Measurements from ENCODE around the gene RELN. TPM values are rescaled to one million over a fixed set of nuclear protein-coding genes. Genes with fewer than 3 reads are reported as not detected.
"Not testable (repeated sequence)": the region's sequence is repeated elsewhere in the genome, so short reads cannot be mapped to it uniquely, and the experiment has no call there.

Gene RELN
- total RNA-seq, 2 experiments from 2014 or later = not detected

GRCh38 chr7:103811290-103811689 is 178.2 kb downstream of the RELN start:
- no peaks in the 10 kb centered on the region for H3K4me1 Mint-ChIP-seq
- CTCF ChIA-PET = no interaction called here
- no peaks in the 10 kb centered on the region for H3K36me3 Mint-ChIP-seq
- H3K4me3 Mint-ChIP-seq = no peak overlapping the region
- H3K9me3 Mint-ChIP-seq (ENCODE audit: low read depth) = no peaks in the 10 kb centered on the region
- no peak overlapping the region for H3K27ac Mint-ChIP-seq
- no peak for DNase-seq
- peaks cover 6% of the 10 kb centered on the region for H3K27me3 Mint-ChIP-seq
- ATAC-seq = no peak

DNA sequence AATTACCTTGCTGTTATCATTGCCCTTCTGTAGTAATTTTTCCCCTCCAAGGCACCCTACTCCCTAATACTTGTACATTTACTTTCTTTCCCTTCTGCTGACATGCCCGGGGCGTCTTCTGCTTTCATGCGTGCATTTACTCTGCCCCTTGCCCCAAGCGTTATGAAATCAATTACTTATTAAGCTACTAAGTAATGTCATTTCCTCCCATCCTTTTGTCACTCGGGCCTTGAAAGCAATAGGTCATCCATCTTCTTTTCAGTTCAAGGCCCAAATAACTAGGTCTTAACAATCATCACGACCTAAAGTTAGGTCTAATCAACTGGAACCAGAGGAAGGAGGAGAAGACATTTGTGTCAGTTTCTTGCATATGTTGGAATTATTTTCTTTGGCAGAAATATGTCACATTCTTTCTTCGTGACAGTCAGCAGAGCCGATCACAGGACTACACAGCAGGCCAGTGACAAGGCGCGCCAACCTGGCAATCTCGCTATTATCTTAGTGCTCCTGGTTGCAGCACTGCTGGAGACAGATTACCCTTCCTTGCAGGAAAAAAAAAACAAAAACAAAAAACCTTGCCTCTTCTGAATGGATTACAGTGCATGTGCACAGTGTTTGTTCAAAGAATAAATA is 179.2 kb downstream of the RELN start:
- CTCF ChIA-PET = no interaction called here

DNA sequence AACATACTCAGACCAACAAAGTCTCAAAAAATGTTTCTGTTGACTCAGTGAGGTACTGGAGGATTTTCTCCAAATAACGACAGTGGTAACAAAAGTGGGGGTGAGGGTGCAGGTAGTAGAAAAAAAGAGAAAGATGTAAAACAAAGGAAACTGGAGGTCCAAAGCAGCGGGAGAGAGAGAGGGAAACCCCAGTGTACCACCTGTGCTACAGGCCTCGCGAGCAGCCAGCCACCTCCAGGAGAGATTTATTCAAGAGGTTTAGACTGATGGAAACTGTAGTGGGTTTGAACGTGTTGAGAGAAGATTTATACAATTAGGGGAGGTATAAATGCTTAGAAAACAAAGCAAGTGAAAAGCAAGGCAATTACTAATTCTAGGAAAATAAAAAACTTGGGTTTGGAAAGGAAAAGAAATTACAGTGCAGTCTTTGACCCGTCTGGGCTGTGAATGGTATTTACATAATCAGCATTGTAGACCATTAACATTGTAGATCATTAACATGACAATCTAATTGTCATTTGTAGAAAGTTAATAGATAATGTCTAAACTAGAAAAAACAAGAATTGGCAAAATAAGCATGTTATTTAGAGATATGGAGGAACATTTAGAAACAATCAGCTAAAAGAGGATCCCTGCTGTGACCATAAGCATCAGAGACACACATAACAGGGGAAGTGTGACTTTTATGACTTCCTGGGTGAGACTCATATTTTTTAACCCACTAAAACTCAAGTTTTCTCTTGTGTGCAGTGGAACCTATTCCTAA is 180.0 kb downstream of the RELN start:
- H3K4me1 Mint-ChIP-seq = no peaks in the 10 kb centered on the region
- H3K27me3 Mint-ChIP-seq = peaks cover 6% of the 10 kb centered on the region
- H3K4me3 Mint-ChIP-seq = no peak overlapping the region
- H3K36me3 Mint-ChIP-seq = no peaks in the 10 kb centered on the region
- CTCF ChIA-PET = no interaction called here
- H3K27ac Mint-ChIP-seq = no peak overlapping the region
- ATAC-seq (no peak), DNase-seq (no peak)
- H3K9me3 Mint-ChIP-seq (ENCODE audit: low read depth) = no peaks in the 10 kb centered on the region

More for the DNA sequence above, 179.2 kb downstream of the RELN start:
- Mint-ChIP-seq H3K4me1 (no peaks in the 10 kb centered on the region), H3K27me3 (peaks cover 6% of the 10 kb centered on the region), H3K36me3 (no peaks in the 10 kb centered on the region), H3K9me3 (ENCODE audit: low read depth) (no peaks in the 10 kb centered on the region), H3K27ac (no peak overlapping the region), H3K4me3 (no peak overlapping the region)
- DNase-seq = no peak
- no peak for ATAC-seq

DNA sequence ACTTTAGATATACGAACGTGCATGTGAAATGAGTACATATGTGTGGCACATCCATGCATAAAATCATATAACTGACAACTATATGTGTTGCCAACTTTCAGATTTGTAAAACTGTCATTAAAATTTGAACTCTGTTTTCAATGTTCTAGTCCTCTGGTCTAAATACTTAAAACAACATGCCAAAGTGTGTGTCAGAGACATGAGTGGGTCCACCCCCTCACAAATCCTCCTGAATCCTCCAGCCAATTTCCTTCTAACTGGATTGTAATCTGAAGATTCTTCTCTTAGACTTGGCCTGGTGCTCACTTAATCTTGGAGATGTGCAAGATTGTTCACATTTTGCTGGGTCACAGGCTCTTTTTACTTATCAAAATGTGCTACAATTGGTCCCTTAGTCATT is 184.1 kb downstream of the RELN start:
- no peaks in the 10 kb centered on the region for H3K4me1 Mint-ChIP-seq
- no peaks in the 10 kb centered on the region for H3K36me3 Mint-ChIP-seq
- H3K27me3 Mint-ChIP-seq = no peaks in the 10 kb centered on the region
- no peak for ATAC-seq
- H3K4me3 Mint-ChIP-seq = no peak overlapping the region
- H3K27ac Mint-ChIP-seq = no peak overlapping the region
- DNase-seq = no peak
- CTCF ChIA-PET = no interaction called here
- H3K9me3 Mint-ChIP-seq (ENCODE audit: low read depth) = no peaks in the 10 kb centered on the region

DNA sequence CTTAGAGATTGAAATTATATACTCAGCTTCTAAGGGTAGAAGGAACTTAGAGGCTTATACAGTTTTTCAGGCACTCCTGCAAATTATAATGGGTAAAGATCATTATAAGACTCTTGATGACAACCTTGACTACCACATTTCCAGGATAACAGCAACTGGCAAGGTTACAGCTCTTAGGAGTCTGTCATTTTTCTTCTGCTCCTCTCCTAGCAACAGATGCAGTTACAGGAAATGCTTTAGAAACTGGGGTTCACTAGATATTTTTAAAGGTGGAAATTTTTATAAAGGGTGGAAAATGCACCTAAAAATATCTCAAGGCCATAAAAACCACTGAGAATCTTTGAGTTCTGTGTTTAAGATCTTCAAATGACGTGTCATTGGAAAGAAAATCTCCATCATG is 185.8 kb downstream of the RELN start:
- DNase-seq (no peak), ATAC-seq (no peak)
- CTCF ChIA-PET = no interaction called here
- Mint-ChIP-seq H3K9me3 (ENCODE audit: low read depth) (no peaks in the 10 kb centered on the region), H3K27ac (no peak overlapping the region), H3K36me3 (no peaks in the 10 kb centered on the region), H3K4me3 (no peak overlapping the region), H3K27me3 (no peaks in the 10 kb centered on the region), H3K4me1 (no peaks in the 10 kb centered on the region)

DNA sequence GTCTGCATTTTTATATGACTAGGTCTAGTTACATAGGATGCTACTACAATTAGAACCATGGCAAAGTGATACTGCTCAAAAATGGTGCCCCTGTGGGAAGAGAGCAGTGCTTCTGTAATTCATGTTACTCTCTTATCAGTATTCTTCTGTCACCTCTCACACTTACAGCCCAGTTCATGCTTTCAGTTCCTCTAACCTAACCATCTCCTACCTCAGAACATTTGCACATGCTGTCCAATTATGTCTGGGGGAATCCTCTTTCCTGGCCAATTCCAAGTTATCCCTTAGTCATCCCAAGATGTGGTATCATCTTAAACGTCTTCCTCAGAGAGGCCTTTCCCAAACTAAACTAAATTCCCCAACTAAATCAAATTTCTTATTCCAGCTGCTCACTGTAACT is 190.2 kb downstream of the RELN start:
- ATAC-seq = no peak
- CTCF ChIA-PET = no interaction called here
- DNase-seq = no peak
- no peaks in the 10 kb centered on the region for H3K4me1 Mint-ChIP-seq
- H3K27me3 Mint-ChIP-seq = no peaks in the 10 kb centered on the region
- no peak overlapping the region for H3K4me3 Mint-ChIP-seq
- no peak overlapping the region for H3K27ac Mint-ChIP-seq
- no peaks in the 10 kb centered on the region for H3K9me3 Mint-ChIP-seq (ENCODE audit: low read depth)
- H3K36me3 Mint-ChIP-seq = no peaks in the 10 kb centered on the region

- no peaks in the 10 kb centered on the region for H3K4me1 Mint-ChIP-seq
- CTCF ChIA-PET = no interaction called here
- no peak overlapping the region for H3K4me3 Mint-ChIP-seq
- no peaks in the 10 kb centered on the region for H3K36me3 Mint-ChIP-seq
- ATAC-seq (no peak), DNase-seq (no peak)
- no peaks in the 10 kb centered on the region for H3K9me3 Mint-ChIP-seq (ENCODE audit: low read depth)
- H3K27me3 Mint-ChIP-seq = no peaks in the 10 kb centered on the region
- H3K27ac Mint-ChIP-seq = no peak overlapping the region
Observed at GRCh38 chr7:103797647-103798307, 191.7 kb downstream of the RELN start.

GRCh38 chr7:103796327-103796962 is 193.0 kb downstream of the RELN start:
- Mint-ChIP-seq H3K27me3 (no peaks in the 10 kb centered on the region), H3K9me3 (ENCODE audit: low read depth) (no peaks in the 10 kb centered on the region), H3K27ac (no peak overlapping the region), H3K36me3 (no peaks in the 10 kb centered on the region), H3K4me1 (no peaks in the 10 kb centered on the region), H3K4me3 (no peak overlapping the region)
- no peak for DNase-seq
- CTCF ChIA-PET = interaction anchor here (0.7 kb wide), 1 partner anchor 336 kb away, joined by 5 read pairs; no protein-coding TSS in a partner anchor
- ATAC-seq = no peak

GRCh38 chr7:103795787-103796186 is 193.7 kb downstream of the RELN start:
- H3K4me3 Mint-ChIP-seq = no peak overlapping the region
- no peak overlapping the region for H3K27ac Mint-ChIP-seq
- H3K4me1 Mint-ChIP-seq = no peaks in the 10 kb centered on the region
- DNase-seq = no peak
- H3K27me3 Mint-ChIP-seq = no peaks in the 10 kb centered on the region
- H3K9me3 Mint-ChIP-seq (ENCODE audit: low read depth) = no peaks in the 10 kb centered on the region
- CTCF ChIA-PET = no interaction called here
- ATAC-seq = no peak
- no peaks in the 10 kb centered on the region for H3K36me3 Mint-ChIP-seq

- Mint-ChIP-seq H3K4me1 (no peaks in the 10 kb centered on the region), H3K27ac (no peak overlapping the region), H3K9me3 (ENCODE audit: low read depth) (no peaks in the 10 kb centered on the region), H3K36me3 (no peaks in the 10 kb centered on the region), H3K4me3 (no peak overlapping the region), H3K27me3 (no peaks in the 10 kb centered on the region)
- ATAC-seq (no peak), DNase-seq (no peak)
- CTCF ChIA-PET = no interaction called here
Observed at GRCh38 chr7:103795107-103795506, 194.4 kb downstream of the RELN start.

GRCh38 chr7:103794424-103794823 is 195.0 kb downstream of the RELN start:
- no peaks in the 10 kb centered on the region for H3K27me3 Mint-ChIP-seq
- ATAC-seq = no peak
- no peaks in the 10 kb centered on the region for H3K36me3 Mint-ChIP-seq
- CTCF ChIA-PET = no interaction called here
- H3K4me1 Mint-ChIP-seq = no peaks in the 10 kb centered on the region
- no peak for DNase-seq
- H3K27ac Mint-ChIP-seq = no peak overlapping the region
- H3K9me3 Mint-ChIP-seq (ENCODE audit: low read depth) = no peaks in the 10 kb centered on the region
- H3K4me3 Mint-ChIP-seq = no peak overlapping the region

- ATAC-seq (no peak), DNase-seq (no peak)
- no peak overlapping the region for H3K27ac Mint-ChIP-seq
- no peaks in the 10 kb centered on the region for H3K9me3 Mint-ChIP-seq (ENCODE audit: low read depth)
- no peaks in the 10 kb centered on the region for H3K4me1 Mint-ChIP-seq
- no peaks in the 10 kb centered on the region for H3K27me3 Mint-ChIP-seq
- CTCF ChIA-PET = no interaction called here
- H3K36me3 Mint-ChIP-seq = no peaks in the 10 kb centered on the region
- H3K4me3 Mint-ChIP-seq = no peak overlapping the region
Observed at GRCh38 chr7:103793614-103794013, 195.8 kb downstream of the RELN start.

- no peaks in the 10 kb centered on the region for H3K4me1 Mint-ChIP-seq
- CTCF ChIA-PET = no interaction called here
- H3K4me3 Mint-ChIP-seq = no peak overlapping the region
- H3K36me3 Mint-ChIP-seq = no peaks in the 10 kb centered on the region
- H3K9me3 Mint-ChIP-seq (ENCODE audit: low read depth) = no peaks in the 10 kb centered on the region
- no peak overlapping the region for H3K27ac Mint-ChIP-seq
- no peak for DNase-seq
- H3K27me3 Mint-ChIP-seq = no peaks in the 10 kb centered on the region
- ATAC-seq = no peak
Observed at GRCh38 chr7:103791894-103792293, 197.6 kb downstream of the RELN start.

DNA sequence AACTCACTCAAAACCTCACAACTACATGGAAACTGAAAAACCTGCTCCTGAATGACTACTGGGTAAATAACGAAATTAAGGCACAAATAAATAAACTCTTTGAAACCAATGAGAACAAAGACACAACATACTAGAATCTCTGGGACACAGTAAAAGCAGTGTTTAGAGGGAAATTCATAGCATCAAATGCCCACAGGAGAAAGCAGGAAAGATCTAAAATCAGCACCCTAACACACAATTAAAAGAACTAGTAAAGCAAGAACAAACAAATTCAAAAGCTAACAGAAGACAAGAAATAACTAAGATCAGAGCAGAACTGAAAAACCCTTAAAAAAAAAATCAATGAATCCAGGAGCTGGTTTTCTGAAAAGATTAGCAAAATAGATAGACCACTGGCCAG is 202.4 kb downstream of the RELN start:
- DNase-seq; H3K27ac Mint-ChIP-seq; ATAC-seq; H3K4me3 Mint-ChIP-seq; CTCF ChIA-PET; H3K36me3 Mint-ChIP-seq; H3K27me3 Mint-ChIP-seq; H3K4me1 Mint-ChIP-seq; H3K9me3 Mint-ChIP-seq (ENCODE audit: low read depth): not testable (repeated sequence)

Measured in activated CD8-positive, alpha-beta memory T cell treated with anti-CD3 and anti-CD28 coated beads, Interleukin-2, amount 10 ng/mL, durations not matched to agents 7 days and 5 days (primary cell).